HL-60 (cell line): ENCODE measurements around the gene FARP1.

Source experiments
- DNase-seq, 2 experiments: peaks; one replicate each; pipeline ENCODE4 v3.0.0-alpha.2; 2010 to 2020; ENCODE audit warnings: low read depth in 1 of 2, low spot score in 1 of 2
- H3K27ac ChIP-seq: fragments of 250-450 bp; sonication (Bioruptor Pico); replicated peaks from 2 replicates; pipeline ENCODE4 v1.5.1; 2020; ENCODE audit warnings: mild to moderate bottlenecking, moderate library complexity
- H3K27me3 ChIP-seq: fragments of 250-450 bp; sonication (Bioruptor Pico); 2 replicates; pipeline ENCODE4 v1.5.1; 2021; ENCODE audit warnings: mild to moderate bottlenecking, moderate library complexity; ENCODE audit not compliant: insufficient read depth, poor library complexity, severe bottlenecking
- H3K4me3 ChIP-seq: replicated peaks from 2 replicates; pipeline ENCODE4 v1.5.1; 2011; ENCODE audit warnings: mild to moderate bottlenecking, control low read depth, low read length; ENCODE audit not compliant: insufficient read depth
- CTCF ChIP-seq: IDR thresholded peaks from one replicate; pipeline ENCODE4 v1.5.1; 2011; ENCODE audit warnings: low read length, control low read depth, inconsistent platforms; ENCODE audit not compliant: insufficient read depth
- GABPA ChIP-seq: IDR thresholded peaks from 2 replicates; pipeline ENCODE4 v1.6.1; 2012; ENCODE audit warnings: low read depth
- POLR2AphosphoS5 ChIP-seq: IDR thresholded peaks from 2 replicates; pipeline ENCODE4 v1.6.1; 2012; ENCODE audit warnings: low read depth
- REST ChIP-seq: IDR thresholded peaks from 2 replicates; pipeline ENCODE4 v1.6.1; 2012; ENCODE audit warnings: low read depth; ENCODE audit not compliant: insufficient replicate concordance
- SPI1 ChIP-seq: IDR thresholded peaks from 2 replicates; pipeline ENCODE4 v1.6.1; 2012; ENCODE audit warnings: low read depth, mild to moderate bottlenecking, borderline replicate concordance

Gene FARP1

GRCh38 chr13:98221234-98221633 is 78.3 kb downstream of the FARP1 start:
- TF ChIP-seq SPI1 (no peak), REST (no peak), CTCF (no peak), POLR2AphosphoS5 (no peak), GABPA (no peak)
- Histone ChIP-seq H3K4me3 (no peak overlapping the region), H3K27ac (no peak overlapping the region), H3K27me3 (peaks cover 3% of the 10 kb centered on the region)
- no peak for DNase-seq

- Histone ChIP-seq H3K27ac (no peak overlapping the region), H3K27me3 (peaks cover 3% of the 10 kb centered on the region), H3K4me3 (no peak overlapping the region)
- DNase-seq, result no peak
- TF ChIP-seq GABPA, result no peak
- no peak for TF ChIP-seq CTCF
- no peak for TF ChIP-seq POLR2AphosphoS5
- no peak for TF ChIP-seq REST
Observed at GRCh38 chr13:98222081-98222554, 79.2 kb downstream of the FARP1 start.

- Histone ChIP-seq H3K4me3 (no peak overlapping the region), H3K27ac (no peak overlapping the region), H3K27me3 (peaks cover 4% of the 10 kb centered on the region)
- DNase-seq, result no peak
- no peak for TF ChIP-seq POLR2AphosphoS5
- no peak for TF ChIP-seq SPI1
- no peak for TF ChIP-seq GABPA
- no peak for TF ChIP-seq CTCF
- no peak for TF ChIP-seq REST
Observed at GRCh38 chr13:98222816-98223215, 79.9 kb downstream of the FARP1 start.
